ENCODE results near the gene SIAE. TPM values are rescaled to one million over a fixed set of nuclear protein-coding genes. Genes with fewer than 3 reads are reported as not detected.

SIAE gene, protein sequence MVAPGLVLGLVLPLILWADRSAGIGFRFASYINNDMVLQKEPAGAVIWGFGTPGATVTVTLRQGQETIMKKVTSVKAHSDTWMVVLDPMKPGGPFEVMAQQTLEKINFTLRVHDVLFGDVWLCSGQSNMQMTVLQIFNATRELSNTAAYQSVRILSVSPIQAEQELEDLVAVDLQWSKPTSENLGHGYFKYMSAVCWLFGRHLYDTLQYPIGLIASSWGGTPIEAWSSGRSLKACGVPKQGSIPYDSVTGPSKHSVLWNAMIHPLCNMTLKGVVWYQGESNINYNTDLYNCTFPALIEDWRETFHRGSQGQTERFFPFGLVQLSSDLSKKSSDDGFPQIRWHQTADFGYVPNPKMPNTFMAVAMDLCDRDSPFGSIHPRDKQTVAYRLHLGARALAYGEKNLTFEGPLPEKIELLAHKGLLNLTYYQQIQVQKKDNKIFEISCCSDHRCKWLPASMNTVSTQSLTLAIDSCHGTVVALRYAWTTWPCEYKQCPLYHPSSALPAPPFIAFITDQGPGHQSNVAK
- 4.8 TPM for total RNA-seq

DNA sequence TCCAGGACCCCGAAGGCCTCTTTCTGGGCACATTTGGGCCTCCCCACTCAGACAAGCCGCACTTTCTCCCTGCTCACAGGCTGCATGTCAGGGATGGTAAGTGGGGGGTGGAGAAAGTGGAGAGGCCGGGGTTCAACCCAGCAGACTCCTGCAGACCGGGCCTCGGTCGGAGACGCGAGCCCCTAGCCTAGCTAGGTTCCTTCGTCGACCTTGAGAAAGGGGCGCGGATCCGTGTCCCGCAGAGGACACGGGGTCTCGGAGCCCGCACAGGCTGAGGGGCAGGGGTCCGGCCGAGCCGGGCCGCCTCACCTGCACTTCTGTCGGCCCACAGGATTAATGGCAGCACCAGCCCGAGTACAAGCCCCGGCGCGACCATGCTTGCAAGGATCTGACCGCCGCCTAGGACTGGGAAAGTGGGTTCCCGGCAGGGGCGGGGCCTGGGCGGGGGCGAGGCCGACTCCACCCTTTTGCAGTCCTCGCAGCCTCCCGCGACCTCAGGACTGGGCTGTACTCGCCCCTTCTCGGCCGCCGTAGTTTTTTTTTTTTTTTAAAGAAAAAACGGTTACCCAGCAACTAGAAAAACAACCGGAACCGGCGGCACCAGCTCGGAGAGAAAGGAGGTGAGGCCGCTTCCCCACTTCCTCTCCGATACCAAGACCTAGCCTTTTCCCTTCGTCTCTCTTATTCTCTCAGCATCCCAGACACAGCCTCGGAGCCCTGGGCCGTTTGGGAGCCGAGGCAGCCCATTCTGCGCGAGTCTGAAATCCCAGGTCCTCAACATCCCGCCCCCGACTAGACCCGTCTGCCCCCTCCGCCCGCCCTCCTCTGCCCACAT is at the start of gene SIAE, which contains the start of gene SPA17:
Gene SIAE (minus strand): TSS at position 407 of the 835 bp plus-strand sequence. CDS start 31 bp downstream, at position 376.
Gene SPA17 (plus strand): TSS at position 572 of the 835 bp plus-strand sequence. CDS start 1,361 bp downstream, outside the sequence.
- H3K27me3 ChIP-seq: no peaks in the 10 kb centered on the region
- no peaks in the 10 kb centered on the region for H3K9me3 ChIP-seq
- TF ChIP-seq, protein P1, sequence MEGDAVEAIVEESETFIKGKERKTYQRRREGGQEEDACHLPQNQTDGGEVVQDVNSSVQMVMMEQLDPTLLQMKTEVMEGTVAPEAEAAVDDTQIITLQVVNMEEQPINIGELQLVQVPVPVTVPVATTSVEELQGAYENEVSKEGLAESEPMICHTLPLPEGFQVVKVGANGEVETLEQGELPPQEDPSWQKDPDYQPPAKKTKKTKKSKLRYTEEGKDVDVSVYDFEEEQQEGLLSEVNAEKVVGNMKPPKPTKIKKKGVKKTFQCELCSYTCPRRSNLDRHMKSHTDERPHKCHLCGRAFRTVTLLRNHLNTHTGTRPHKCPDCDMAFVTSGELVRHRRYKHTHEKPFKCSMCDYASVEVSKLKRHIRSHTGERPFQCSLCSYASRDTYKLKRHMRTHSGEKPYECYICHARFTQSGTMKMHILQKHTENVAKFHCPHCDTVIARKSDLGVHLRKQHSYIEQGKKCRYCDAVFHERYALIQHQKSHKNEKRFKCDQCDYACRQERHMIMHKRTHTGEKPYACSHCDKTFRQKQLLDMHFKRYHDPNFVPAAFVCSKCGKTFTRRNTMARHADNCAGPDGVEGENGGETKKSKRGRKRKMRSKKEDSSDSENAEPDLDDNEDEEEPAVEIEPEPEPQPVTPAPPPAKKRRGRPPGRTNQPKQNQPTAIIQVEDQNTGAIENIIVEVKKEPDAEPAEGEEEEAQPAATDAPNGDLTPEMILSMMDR (IDR thresholded peaks at IDR 0.05): no peak
- intact Hi-C loops (cut with DNase I): loop anchor here (1.0 to 10.0 kb wide), 4 partner anchors 51 to 559 kb away; partner anchors contain the start of genes NRGN, TBRG1 and VWA5A
- H3K27ac ChIP-seq: peak within 1 kb of the TSS; percentile 85 to 86
- H3K36me3 ChIP-seq: no peaks in the 10 kb centered on the region
- H3K4me1 ChIP-seq: peaks cover 4 to 25% of the 10 kb centered on the region in 2 donors
- peak within 1 kb of the TSS; percentile 65 to 87 for H3K4me3 ChIP-seq
- DNase-seq (ENCODE audit: low spot score in 2 of 2): peak; percentile 79 to 97

DNA sequence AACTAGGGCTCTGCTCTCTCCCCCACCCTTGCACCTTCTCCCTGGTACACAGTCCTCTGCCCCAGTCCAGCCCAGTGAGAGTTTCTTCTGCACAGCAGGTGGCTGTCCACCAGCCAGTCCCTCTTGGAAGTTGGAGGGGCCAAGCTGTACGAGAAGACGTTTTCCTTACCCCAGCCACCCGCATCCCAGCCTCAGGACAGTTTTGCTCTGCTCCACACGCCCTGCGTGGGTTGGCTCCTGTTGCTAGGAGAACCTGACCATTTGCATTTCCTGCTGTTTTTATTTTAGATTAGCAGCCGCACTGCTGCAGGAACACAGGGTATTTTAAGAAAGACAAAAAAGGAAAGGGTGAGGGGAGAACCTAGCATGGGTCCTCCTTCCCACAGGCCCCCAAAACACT is 48.6 kb upstream of the SIAE start:
- no peaks in the 10 kb centered on the region for H3K27me3 ChIP-seq
- TF ChIP-seq, protein P1 (IDR thresholded peaks at IDR 0.05): no peak
- DNase-seq (ENCODE audit: low spot score in 2 of 2): no peak
- no peak overlapping the region for H3K4me3 ChIP-seq
- no peak overlapping the region for H3K27ac ChIP-seq
- H3K36me3 ChIP-seq: no peaks in the 10 kb centered on the region
- H3K4me1 ChIP-seq: peaks cover 0 to 12% of the 10 kb centered on the region in 2 donors
- intact Hi-C loops (cut with DNase I): no loop called here
- no peaks in the 10 kb centered on the region for H3K9me3 ChIP-seq

DNA sequence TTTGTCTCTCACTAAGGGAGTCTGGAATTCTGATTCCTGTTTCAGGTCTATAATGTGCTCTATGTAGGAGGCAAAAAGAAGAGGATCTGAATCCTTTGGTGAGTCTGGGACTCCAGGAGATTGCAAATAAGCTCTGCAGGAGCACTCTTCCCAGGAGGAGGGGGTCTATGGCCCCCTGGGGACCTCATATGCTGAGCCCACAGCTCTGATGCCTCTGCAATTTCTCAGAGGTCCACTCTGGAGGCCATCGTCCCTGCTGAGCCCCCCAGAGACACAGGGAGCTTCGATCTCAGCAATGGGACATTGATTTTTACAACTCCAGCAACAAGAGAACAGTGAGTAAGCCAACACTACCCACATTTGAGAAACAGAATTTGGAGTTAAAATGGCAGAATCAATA is 46.0 kb upstream of the SIAE start:
- Histone ChIP-seq H3K27me3 (no peaks in the 10 kb centered on the region), H3K4me1 (peaks cover 0 to 8% of the 10 kb centered on the region in 2 donors), H3K9me3 (no peaks in the 10 kb centered on the region), H3K36me3 (no peaks in the 10 kb centered on the region), H3K27ac (no peak overlapping the region), H3K4me3 (no peak overlapping the region)
- no peak for DNase-seq (ENCODE audit: low spot score in 2 of 2)
- TF ChIP-seq, protein P1 (IDR thresholded peaks at IDR 0.05): no peak
- intact Hi-C loops (cut with DNase I): loop anchor here (2.0 to 5.0 kb wide), 2 partner anchors 17 to 42 kb away; no protein-coding TSS in a partner anchor

DNA sequence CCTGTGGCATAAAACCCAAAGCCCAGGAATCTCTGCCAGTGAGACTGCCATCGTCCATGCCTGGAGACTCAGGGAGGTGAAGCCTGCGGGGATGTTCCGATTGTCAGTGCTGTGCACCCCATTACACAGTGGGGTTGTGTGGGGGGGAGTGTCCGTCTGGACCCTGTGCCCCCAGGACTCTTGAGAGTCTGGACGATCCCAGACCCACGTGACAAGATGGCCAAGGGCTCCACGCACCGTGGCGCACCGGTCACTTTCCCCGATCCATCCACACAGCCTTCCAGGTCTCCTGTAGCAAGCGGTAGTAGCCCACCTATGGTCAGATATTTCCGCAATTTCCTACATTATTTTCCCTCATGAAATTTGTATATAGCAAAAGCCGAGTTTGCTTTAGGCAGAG is 45.3 kb upstream of the SIAE start:
- no peaks in the 10 kb centered on the region for H3K9me3 ChIP-seq
- peaks cover 0 to 8% of the 10 kb centered on the region in 2 donors for H3K4me1 ChIP-seq
- H3K27me3 ChIP-seq: no peaks in the 10 kb centered on the region
- no peak for DNase-seq (ENCODE audit: low spot score in 2 of 2)
- H3K27ac ChIP-seq: peak overlapping the region in 1 of 2 donors; percentile 65
- no peak overlapping the region for H3K4me3 ChIP-seq
- no peaks in the 10 kb centered on the region for H3K36me3 ChIP-seq
- intact Hi-C loops (cut with DNase I): loop anchor here (2.0 to 5.0 kb wide), 2 partner anchors 18 to 42 kb away; no protein-coding TSS in a partner anchor
- TF ChIP-seq, protein P1 (IDR thresholded peaks at IDR 0.05): no peak

Measured in ascending aorta (tissue), 2 donors.